IMR-90 (cell line): ENCODE results near the gene GSTA1. TPM values are rescaled to one million over a fixed set of nuclear protein-coding genes. Genes with fewer than 3 reads are reported as not detected.

ENCODE experiments used
- ATAC-seq: fragments of 200-7000 bp; cut with Tn5 transposase; 2 replicates; pipeline ENCODE4 v1.9.1; 2020; ENCODE audit warnings: low read depth, mild to moderate bottlenecking, moderate library complexity
- BruUV-seq: library from RNA; stranded (reverse); fragments of 400-500 nt; replicated peaks from 2 replicates; lab custom pipeline; 2021; lab: Mats Ljungman, UMichigan
- CTCF ChIA-PET: fragments of 300-600 bp; formaldehyde crosslinking; extraction: SDS; loops from one replicate; lab custom pipeline; 2021; ENCODE audit warnings: antibody characterized with exemption; lab: Yijun Ruan, JAX
- POLR2A ChIA-PET: fragments of 300-600 bp; sonication (Branson Sonifier 250); formaldehyde crosslinking; loops from one replicate; lab custom pipeline; 2022; ENCODE audit warnings: antibody characterized with exemption; ENCODE audit not compliant: unreplicated experiment; lab: Charles Lee
- DNase-seq: peaks from one replicate; pipeline ENCODE4 v3.0.0; 2013
- H2AFZ ChIP-seq: replicated peaks from 2 replicates; pipeline ENCODE3; 2013; ENCODE audit warnings: low read length, mild to moderate bottlenecking; ENCODE audit not compliant: poor library complexity
- H2AK5ac ChIP-seq: 2 replicates; pipeline ENCODE4 v1.6.1; 2013; ENCODE audit warnings: low read depth, low read length, inconsistent platforms
- H2AK9ac ChIP-seq: replicated peaks from 2 replicates; pipeline ENCODE3; 2013; ENCODE audit warnings: mild to moderate bottlenecking, low read depth, low read length, moderate library complexity; ENCODE audit not compliant: poor library complexity
- H2BK120ac ChIP-seq: 2 replicates; pipeline ENCODE4 v1.6.1; 2013; ENCODE audit warnings: low read depth, low read length, inconsistent platforms
- H2BK15ac ChIP-seq: 3 replicates; pipeline ENCODE4 v1.6.1; 2013; ENCODE audit warnings: low read depth, low read length, inconsistent platforms
- H2BK20ac ChIP-seq: 2 replicates; pipeline ENCODE4 v1.6.1; 2013; ENCODE audit warnings: low read depth, mild to moderate bottlenecking, inconsistent platforms, low read length, moderate library complexity
- H2BK5ac ChIP-seq: 2 replicates; pipeline ENCODE4 v1.6.1; 2013; ENCODE audit warnings: mild to moderate bottlenecking, low read depth, low read length, inconsistent platforms; ENCODE audit not compliant: poor library complexity, severe bottlenecking
- H3K14ac ChIP-seq: replicated peaks from 2 replicates; pipeline ENCODE4 v1.6.1; 2013; ENCODE audit warnings: low read depth, low read length, inconsistent platforms
- H3K18ac ChIP-seq: 2 replicates; pipeline ENCODE4 v1.6.1; 2013; ENCODE audit warnings: low read depth, low read length, control low read depth
- H3K23ac ChIP-seq: 2 replicates; pipeline ENCODE4 v1.6.1; 2013; ENCODE audit warnings: low read depth, low read length, inconsistent platforms
- H3K27ac ChIP-seq: 2 replicates; pipeline ENCODE4 v1.5.1; 2013; ENCODE audit warnings: mild to moderate bottlenecking, control low read depth, low read length; ENCODE audit not compliant: insufficient read depth
- H3K27me3 ChIP-seq: 2 replicates; pipeline ENCODE4 v1.6.1; 2013; ENCODE audit warnings: low read length; ENCODE audit not compliant: control insufficient read depth, insufficient read depth
- H3K36me3 ChIP-seq: 2 replicates; pipeline ENCODE4 v1.6.1; 2013; ENCODE audit warnings: low read length, mixed read lengths; ENCODE audit not compliant: control insufficient read depth, insufficient read depth
- H3K4ac ChIP-seq: 2 replicates; pipeline ENCODE4 v1.6.1; 2013; ENCODE audit warnings: low read depth, low read length, inconsistent platforms
- H3K4me1 ChIP-seq: 2 replicates; pipeline ENCODE4 v1.6.1; 2013; ENCODE audit warnings: low read length, mixed read lengths; ENCODE audit not compliant: control insufficient read depth, insufficient read depth
- H3K4me2 ChIP-seq: 2 replicates; pipeline ENCODE4 v1.6.1; 2013; ENCODE audit warnings: low read depth, mild to moderate bottlenecking, control low read depth, low read length, moderate library complexity
- H3K4me3 ChIP-seq: 2 replicates; pipeline ENCODE4 v1.5.1; 2013; ENCODE audit warnings: low read depth, mild to moderate bottlenecking, control low read depth, low read length, moderate library complexity; ENCODE audit not compliant: insufficient read depth
- H3K56ac ChIP-seq: 2 replicates; pipeline ENCODE4 v1.6.1; 2013; ENCODE audit warnings: low read length, inconsistent platforms; ENCODE audit not compliant: insufficient read depth; ENCODE audit errors: extremely low read depth
- H3K79me1 ChIP-seq, 2 experiments: 2 replicates each; pipeline ENCODE4 v1.6.1; 2013; ENCODE audit warnings: low read length in 2 of 2, inconsistent platforms in 1 of 2, low read depth in 1 of 2
- H3K9ac ChIP-seq: 2 replicates; pipeline ENCODE4 v1.6.1; 2013; ENCODE audit warnings: low read depth, low read length, control low read depth
- H3K9me1 ChIP-seq: 2 replicates; pipeline ENCODE4 v1.6.1; 2013; ENCODE audit warnings: low read length, inconsistent platforms; ENCODE audit not compliant: insufficient read depth
- H3K9me3 ChIP-seq: 2 replicates; pipeline ENCODE4 v1.6.1; 2013; ENCODE audit warnings: low read length; ENCODE audit not compliant: control insufficient read depth, insufficient read depth
- H4K20me1 ChIP-seq: 2 replicates; pipeline ENCODE4 v1.6.1; 2013; ENCODE audit warnings: low read length, inconsistent platforms; ENCODE audit not compliant: insufficient read depth
- H4K5ac ChIP-seq: 2 replicates; pipeline ENCODE4 v1.6.1; 2013; ENCODE audit warnings: mild to moderate bottlenecking, low read depth, low read length, control low read depth
- H4K8ac ChIP-seq, 2 experiments: 2 replicates each; pipeline ENCODE4 v1.6.1; 2013; ENCODE audit warnings: low read depth in 2 of 2, low read length in 2 of 2, control low read depth in 1 of 2, inconsistent platforms in 1 of 2
- H4K91ac ChIP-seq: 2 replicates; pipeline ENCODE4 v1.6.1; 2013; ENCODE audit warnings: low read depth, low read length, inconsistent platforms; ENCODE audit not compliant: insufficient read depth
- CEBPB ChIP-seq: IDR thresholded peaks from 2 replicates; pipeline ENCODE4 v1.6.1; 2012; ENCODE audit warnings: low read depth, low read length, improper control_type of control experiment
- CHD1 ChIP-seq: IDR thresholded peaks from 2 replicates; pipeline ENCODE4 v1.6.1; 2012; ENCODE audit warnings: low read depth, low read length, improper control_type of control experiment
- FOS ChIP-seq: fragments of 150-350 bp; IDR thresholded peaks from 2 replicates; pipeline ENCODE4 v1.6.1; 2016; ENCODE audit warnings: low read depth, low read length
- MAFK ChIP-seq: IDR thresholded peaks from 2 replicates; pipeline ENCODE4 v1.6.1; 2012; ENCODE audit warnings: low read depth, low read length, improper control_type of control experiment
- MXI1 ChIP-seq: IDR thresholded peaks from 2 replicates; pipeline ENCODE4 v1.6.1; 2012; ENCODE audit warnings: low read depth, mild to moderate bottlenecking, low read length, moderate library complexity, borderline replicate concordance
- POLR2A ChIP-seq: IDR thresholded peaks from 2 replicates; pipeline ENCODE4 v1.6.1; 2012; ENCODE audit warnings: mild to moderate bottlenecking, low read depth, low read length
- RAD21 ChIP-seq: IDR thresholded peaks from 2 replicates; pipeline ENCODE4 v1.6.1; 2012; ENCODE audit warnings: low read length, improper control_type of control experiment
- RFX5 ChIP-seq: IDR thresholded peaks from 2 replicates; pipeline ENCODE4 v1.8.0; 2012; ENCODE audit warnings: low read depth, mild to moderate bottlenecking, low read length, moderate library complexity
- SMC3 ChIP-seq: fragments of 150-350 bp; IDR thresholded peaks from 2 replicates; pipeline ENCODE4 v1.6.1; 2016; ENCODE audit warnings: low read depth, mild to moderate bottlenecking, antibody characterized with exemption, low read length, moderate library complexity
- WGBS, 2 experiments: methylation state at CpG; one replicate each; pipeline versions ENCODE4 v1.1.5 to v1.1.7; 2013; ENCODE audit warnings: missing lambda C conversion rate in 2 of 2; ENCODE audit not compliant: insufficient read length in 1 of 2; ENCODE audit errors: extremely low coverage in 2 of 2; 5-methylcytosine and 5-hydroxymethylcytosine counted together
- dilution Hi-C: fragments of 300-500 bp; cut with HindIII; formaldehyde crosslinking; loops from one replicate; pipeline ENCODE4 v1.14.3; 2018; ENCODE audit warnings: low sequenced_read_pairs; ENCODE audit not compliant: unreplicated experiment
- in situ Hi-C: fragments of 300-500 bp; cut with MboI; formaldehyde crosslinking; loops from 3 replicates; pipeline ENCODE4 v1.14.3; 2019; ENCODE audit warnings: low sequenced_read_pairs, inconsistent platforms, mixed read lengths
- intact Hi-C: fragments of 100-400 bp; cut with micrococcal nuclease; formaldehyde crosslinking; loops from 2 replicates; pipeline ENCODE4 v1.10.0; 2022
- polyA plus RNA-seq, 3 experiments: library from polyadenylated mRNA; depleted of rRNA; stranded (reverse); fragments of >200 nt; gene quantifications; 2 replicates each; pipeline ENCODE4 v1.2.3, GENCODE V29; 2012; ENCODE audit warnings: low replicate concordance in 1 of 3
- total RNA-seq: library from RNA; depleted of rRNA; stranded (reverse); fragments of >200 nt; gene quantifications from 2 replicates; pipeline ENCODE4 v1.2.3, GENCODE V29; 2012
- TF ChIP-seq, protein P1 (sequence below): conservative IDR thresholded peaks from 2 replicates; pipeline ENCODE4 v1.5.1; 2012; ENCODE audit warnings: mild to moderate bottlenecking, low read depth, low read length, improper control_type of control experiment
- TF ChIP-seq, protein P2 (sequence below): fragments of 150-350 bp; IDR thresholded peaks from 2 replicates; pipeline ENCODE4 v1.6.1; 2016; ENCODE audit warnings: low read depth, mild to moderate bottlenecking, low read length, moderate library complexity, borderline replicate concordance

The GSTA1 gene
- total and polyA plus RNA-seq, 2 of the 4 experiments (the other 2 are of a cell fraction): 0.18 to 0.31 TPM

GRCh38 chr6:52839124-52840055 is 35.8 kb upstream of the GSTA1 start:
- dilution Hi-C loops (no loop called here), intact Hi-C loops (loop anchor here (5.0 kb wide), 1 partner anchor 158 kb away; the partner anchor contains the start of gene GSTA4), in situ Hi-C loops (no loop called here)
- no peak overlapping the region for H3K4me2 ChIP-seq
- no peaks in the 10 kb centered on the region for H3K4me1 ChIP-seq
- DNase-seq: peak; percentile 62
- H3K23ac ChIP-seq: no peak overlapping the region
- H4K8ac ChIP-seq: no peak overlapping the region
- no peak overlapping the region for H2BK120ac ChIP-seq
- no TSS peak for BruUV-seq
- H3K14ac ChIP-seq: no peak overlapping the region
- H3K9me1 ChIP-seq: no peaks in the 10 kb centered on the region; the same call in 1 of the 2 replicates
- ChIA-PET CTCF (interaction anchor here (0.6 kb wide), 1 partner anchor 164 kb away, joined by 3 read pairs; no protein-coding TSS in a partner anchor), POLR2A (no interaction called here)
- H2BK5ac ChIP-seq: no peak overlapping the region
- peak overlapping the region; percentile 24 for H2AK5ac ChIP-seq
- H2BK15ac ChIP-seq: no peak overlapping the region; the same call in 2 of the 3 replicates
- H3K36me3 ChIP-seq: no peaks in the 10 kb centered on the region
- no CpG with 5 or more reads among the region's 20 CpGs for WGBS, 2 experiments
- no peak overlapping the region for H3K56ac ChIP-seq
- peaks cover 10% of the 10 kb centered on the region for H3K27me3 ChIP-seq
- no peaks in the 10 kb centered on the region for H4K20me1 ChIP-seq
- TF ChIP-seq SMC3 (peak; percentile 40), RFX5 (no peak), MXI1 (no peak), RAD21 (peak; percentile 59), MAFK (no peak), CEBPB (no peak), CHD1 (no peak), POLR2A (no peak), FOS (0 out of 2 replicates have a peak, but pooled peaks have one; percentile 7)
- TF ChIP-seq, protein P1, sequence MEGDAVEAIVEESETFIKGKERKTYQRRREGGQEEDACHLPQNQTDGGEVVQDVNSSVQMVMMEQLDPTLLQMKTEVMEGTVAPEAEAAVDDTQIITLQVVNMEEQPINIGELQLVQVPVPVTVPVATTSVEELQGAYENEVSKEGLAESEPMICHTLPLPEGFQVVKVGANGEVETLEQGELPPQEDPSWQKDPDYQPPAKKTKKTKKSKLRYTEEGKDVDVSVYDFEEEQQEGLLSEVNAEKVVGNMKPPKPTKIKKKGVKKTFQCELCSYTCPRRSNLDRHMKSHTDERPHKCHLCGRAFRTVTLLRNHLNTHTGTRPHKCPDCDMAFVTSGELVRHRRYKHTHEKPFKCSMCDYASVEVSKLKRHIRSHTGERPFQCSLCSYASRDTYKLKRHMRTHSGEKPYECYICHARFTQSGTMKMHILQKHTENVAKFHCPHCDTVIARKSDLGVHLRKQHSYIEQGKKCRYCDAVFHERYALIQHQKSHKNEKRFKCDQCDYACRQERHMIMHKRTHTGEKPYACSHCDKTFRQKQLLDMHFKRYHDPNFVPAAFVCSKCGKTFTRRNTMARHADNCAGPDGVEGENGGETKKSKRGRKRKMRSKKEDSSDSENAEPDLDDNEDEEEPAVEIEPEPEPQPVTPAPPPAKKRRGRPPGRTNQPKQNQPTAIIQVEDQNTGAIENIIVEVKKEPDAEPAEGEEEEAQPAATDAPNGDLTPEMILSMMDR: peak; percentile 59
- TF ChIP-seq, protein P2, sequence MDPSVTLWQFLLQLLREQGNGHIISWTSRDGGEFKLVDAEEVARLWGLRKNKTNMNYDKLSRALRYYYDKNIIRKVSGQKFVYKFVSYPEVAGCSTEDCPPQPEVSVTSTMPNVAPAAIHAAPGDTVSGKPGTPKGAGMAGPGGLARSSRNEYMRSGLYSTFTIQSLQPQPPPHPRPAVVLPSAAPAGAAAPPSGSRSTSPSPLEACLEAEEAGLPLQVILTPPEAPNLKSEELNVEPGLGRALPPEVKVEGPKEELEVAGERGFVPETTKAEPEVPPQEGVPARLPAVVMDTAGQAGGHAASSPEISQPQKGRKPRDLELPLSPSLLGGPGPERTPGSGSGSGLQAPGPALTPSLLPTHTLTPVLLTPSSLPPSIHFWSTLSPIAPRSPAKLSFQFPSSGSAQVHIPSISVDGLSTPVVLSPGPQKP: no peak
- peak overlapping the region; percentile 75 for H2AFZ ChIP-seq
- no peak overlapping the region for H3K4ac ChIP-seq
- no peaks in the 10 kb centered on the region for H3K9me3 ChIP-seq
- H3K79me1 ChIP-seq: no peaks in the 10 kb centered on the region
- peak; percentile 98 for ATAC-seq
- H4K91ac ChIP-seq: no peak overlapping the region
- no peak overlapping the region for H4K5ac ChIP-seq
- H3K4me3 ChIP-seq: no peak overlapping the region
- no peak overlapping the region for H3K9ac ChIP-seq
- H2BK20ac ChIP-seq: no peak overlapping the region
- H2AK9ac ChIP-seq: peak overlapping the region; percentile 78
- no peak overlapping the region for H3K18ac ChIP-seq
- H3K27ac ChIP-seq: no peak overlapping the region
